HG02884 (cell line): ENCODE measurements around the gene MCHR1.

ENCODE experiments used
- ATAC-seq: cut with Tn5 transposase; IDR thresholded peaks from one replicate; pipeline ENCODE4 v1.9.1; 2021; ENCODE audit warnings: mild to moderate bottlenecking, moderate library complexity; ENCODE audit not compliant: unreplicated experiment

Gene MCHR1

DNA sequence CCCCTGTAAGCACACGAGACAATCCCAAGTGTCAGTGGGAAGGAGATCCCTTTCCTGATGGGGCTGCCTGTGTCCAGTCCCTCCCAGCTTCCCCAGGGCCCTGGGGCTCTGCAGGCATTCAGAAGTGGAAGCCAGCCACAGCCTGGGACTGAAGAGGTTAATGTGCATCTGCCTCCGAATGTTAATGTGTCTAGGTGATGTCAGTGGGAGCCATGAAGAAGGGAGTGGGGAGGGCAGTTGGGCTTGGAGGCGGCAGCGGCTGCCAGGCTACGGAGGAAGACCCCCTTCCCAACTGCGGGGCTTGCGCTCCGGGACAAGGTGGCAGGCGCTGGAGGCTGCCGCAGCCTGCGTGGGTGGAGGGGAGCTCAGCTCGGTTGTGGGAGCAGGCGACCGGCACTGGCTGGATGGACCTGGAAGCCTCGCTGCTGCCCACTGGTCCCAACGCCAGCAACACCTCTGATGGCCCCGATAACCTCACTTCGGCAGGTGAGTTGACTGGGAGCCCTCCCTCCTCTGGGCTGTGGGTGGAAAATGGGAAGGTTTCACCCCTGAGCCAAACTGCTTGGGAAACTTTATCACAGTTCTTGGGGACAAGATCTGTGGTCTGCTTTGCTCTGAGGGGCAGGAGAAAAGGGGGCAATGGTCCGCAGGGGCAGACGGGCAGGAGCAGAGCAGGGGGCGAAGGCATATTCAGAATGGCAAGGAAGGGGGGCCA is at the start of gene MCHR1:
TSS of gene MCHR1 (plus strand) at position 236 of the 715 bp plus-strand sequence. CDS start at position 405, 169 bp downstream.
- no peak for ATAC-seq

DNA sequence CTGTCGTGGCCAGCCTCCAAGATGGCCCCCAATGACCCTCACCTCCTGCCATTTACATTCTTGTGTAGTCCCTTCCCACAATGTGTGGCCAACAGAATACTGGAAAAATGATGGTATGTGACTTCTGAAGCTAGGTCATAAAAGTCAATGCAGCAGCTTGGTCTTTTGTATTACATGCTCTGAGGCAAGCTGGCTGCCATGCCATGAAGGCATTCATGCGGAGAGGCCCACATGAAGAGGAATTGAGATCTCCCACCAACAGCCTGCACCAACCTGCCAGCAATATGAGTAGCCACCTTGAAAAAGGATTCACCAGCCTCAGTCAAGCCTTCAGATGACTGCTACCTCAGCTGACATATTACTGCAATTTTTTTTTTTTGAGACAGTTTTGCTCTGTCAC is 47.4 kb upstream of the MCHR1 start:
- ATAC-seq: no peak

- no peak for ATAC-seq
Observed at GRCh38 chr22:40633036-40633435, 46.2 kb upstream of the MCHR1 start.

- ATAC-seq: no peak
Observed at GRCh38 chr22:40634119-40634903, 45.0 kb upstream of the MCHR1 start.

GRCh38 chr22:40635043-40635939 is 44.0 kb upstream of the MCHR1 start:
- no peak for ATAC-seq

GRCh38 chr22:40635940-40636379 is 43.3 kb upstream of the MCHR1 start:
- ATAC-seq: no peak

- peak; percentile 91 for ATAC-seq
Observed at GRCh38 chr22:40636380-40637182, 42.7 kb upstream of the MCHR1 start, which contains the start of gene MRTFA. MRTFA (minus strand) TSS chr22:40636719.

- peak; percentile 3 for ATAC-seq
Observed at GRCh38 chr22:40637183-40638150, 41.8 kb upstream of the MCHR1 start.

DNA sequence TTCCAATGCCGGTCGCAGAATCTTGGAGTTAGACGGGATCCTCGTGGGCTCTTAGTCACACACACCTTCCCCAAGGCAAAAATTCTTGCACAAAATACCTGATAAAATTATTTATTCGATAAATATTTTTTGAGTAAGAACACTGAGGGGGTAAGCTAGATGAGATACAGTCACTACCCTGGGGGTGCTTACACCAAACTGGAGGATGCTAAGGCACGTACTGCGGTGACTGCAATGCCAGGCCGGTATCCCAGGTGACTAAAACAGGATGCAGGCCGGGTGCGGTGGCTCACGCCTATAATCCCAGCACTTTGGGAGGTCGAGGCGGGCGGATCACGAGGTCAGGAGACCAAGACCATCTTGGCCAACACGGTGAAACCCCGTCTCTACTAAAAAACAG is 41.0 kb upstream of the MCHR1 start:
- ATAC-seq: no peak

DNA sequence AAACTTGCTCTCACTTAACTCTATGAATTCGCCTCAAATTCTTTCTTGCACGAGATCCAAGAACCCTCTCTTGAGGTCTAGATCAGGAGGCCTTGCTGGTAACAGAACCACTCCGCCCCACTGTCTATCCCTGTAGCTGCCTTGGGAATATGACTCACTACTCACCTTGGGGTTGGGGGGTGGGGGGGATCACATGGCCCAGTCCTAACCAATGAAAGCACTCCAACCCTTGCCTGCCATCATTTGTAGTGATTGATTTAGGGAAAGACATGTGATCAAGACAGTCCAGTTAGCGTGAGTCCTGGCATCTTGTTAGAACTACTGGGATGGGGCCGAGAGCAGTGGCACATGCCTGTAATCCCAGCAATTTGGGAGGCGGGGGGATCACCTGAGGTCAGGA is 38.0 kb upstream of the MCHR1 start:
- ATAC-seq: no peak

DNA sequence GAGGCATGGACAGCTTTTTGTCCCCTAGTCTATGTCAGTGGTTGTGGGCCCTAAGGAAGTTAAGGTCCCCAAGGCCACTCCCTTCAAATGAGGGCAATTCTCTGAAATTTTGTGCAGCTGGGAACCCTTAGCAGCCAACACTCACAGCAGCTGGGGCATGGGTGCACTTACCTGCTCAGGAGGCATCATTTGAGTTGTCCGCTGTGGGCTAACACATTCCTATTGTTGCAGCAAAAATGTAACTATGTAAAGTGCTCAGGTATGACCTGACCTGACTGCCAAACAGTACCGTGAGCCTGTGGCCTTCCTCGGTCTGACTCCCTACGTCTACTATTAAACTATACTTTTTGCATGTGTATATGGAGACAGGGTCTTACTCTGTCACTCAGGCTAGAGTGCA is 37.0 kb upstream of the MCHR1 start:
- no peak for ATAC-seq

DNA sequence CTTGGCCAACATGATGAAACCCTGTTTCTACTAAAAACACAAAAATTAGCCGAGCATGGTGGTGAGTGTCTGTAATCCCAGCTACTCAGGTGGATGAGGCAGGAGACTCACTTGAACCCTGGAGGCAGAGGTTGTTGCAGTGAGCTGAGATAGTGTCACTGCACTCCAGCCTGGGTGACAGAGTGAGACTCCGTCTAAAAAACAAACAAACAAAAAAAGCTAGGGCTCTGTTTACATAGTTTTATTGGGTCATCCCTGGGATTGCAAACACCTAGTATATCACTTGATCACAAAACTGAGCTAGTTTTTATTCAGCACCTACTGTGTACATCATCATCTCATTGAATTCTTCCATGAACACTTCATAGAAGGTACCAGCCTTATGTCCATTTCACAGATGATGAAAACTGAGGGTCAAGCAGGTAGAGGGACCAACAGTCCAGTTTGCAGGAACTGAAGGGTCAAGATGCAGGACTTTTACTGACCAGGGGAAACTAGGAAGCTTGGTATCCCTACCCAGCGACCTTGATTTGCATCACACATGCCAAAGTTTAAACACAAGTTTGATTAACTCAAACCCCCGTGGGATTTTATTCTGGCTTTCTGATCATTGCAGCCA is 33.6 kb upstream of the MCHR1 start:
- no peak for ATAC-seq

DNA sequence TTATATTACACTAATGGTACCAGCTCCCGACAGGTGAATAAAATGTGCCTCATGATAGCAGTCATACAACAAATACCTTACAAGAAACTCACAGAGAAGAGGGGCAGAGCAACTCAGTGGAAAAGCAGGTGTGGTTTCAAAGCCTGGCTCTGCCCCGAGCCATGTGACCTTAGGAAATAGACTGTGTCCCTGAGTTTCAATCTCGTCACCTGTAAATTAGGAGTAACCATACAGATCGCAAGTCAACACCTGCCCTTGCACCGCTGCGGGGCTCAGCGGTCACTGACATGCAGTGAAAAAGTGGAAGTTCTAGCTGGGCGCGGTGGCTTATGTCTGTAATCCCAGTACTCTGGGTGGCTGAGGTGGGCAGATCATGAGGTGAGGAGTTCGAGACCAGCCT is 30.9 kb upstream of the MCHR1 start:
- no peak for ATAC-seq

GRCh38 chr22:40651057-40651456 is 28.2 kb upstream of the MCHR1 start:
- no peak for ATAC-seq

GRCh38 chr22:40651563-40652501 is 27.5 kb upstream of the MCHR1 start:
- no peak for ATAC-seq

- ATAC-seq: no peak
Observed at GRCh38 chr22:40653361-40653760, 25.9 kb upstream of the MCHR1 start.

DNA sequence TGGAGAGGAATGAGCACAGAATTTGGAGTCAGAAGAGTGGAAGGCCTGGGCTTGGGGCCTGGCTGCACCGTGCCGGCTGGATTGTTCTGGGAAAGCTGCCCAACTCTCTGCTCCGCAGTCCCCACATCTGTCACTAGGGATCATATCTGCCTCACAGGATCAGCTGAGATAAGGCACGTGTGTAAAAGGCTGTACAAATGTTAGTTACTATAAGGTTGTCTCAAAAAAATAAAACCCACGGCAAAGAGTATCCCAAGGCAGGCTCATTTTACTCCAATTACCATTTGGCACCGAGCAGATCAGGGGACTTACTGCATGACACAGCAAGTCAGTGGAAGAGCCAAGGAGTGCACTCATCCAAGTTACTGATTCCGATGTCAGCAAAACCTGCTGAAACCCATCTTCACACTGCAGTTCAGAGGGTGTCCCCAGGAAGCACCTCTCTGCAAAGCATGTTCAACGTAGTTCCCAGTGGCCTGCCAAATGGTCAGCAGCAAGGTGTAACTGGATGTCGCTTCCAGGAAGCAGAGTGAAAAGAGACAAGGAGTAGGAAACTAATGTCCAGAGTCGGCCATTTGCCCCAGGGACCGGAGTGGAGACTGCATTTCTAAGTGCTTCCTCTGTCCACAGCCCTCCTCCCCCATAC is 24.6 kb upstream of the MCHR1 start:
- no peak for ATAC-seq
